CD4-positive, alpha-beta T cell treated with Interleukin-12 subunit alpha and Interleukin-12 subunit beta, for 1 hour (primary cell): ENCODE data around the gene PPP4R1.

ENCODE experiments used
- DNase-seq: peaks from one replicate; pipeline ENCODE4 v3.0.0-alpha.2; 2020

The PPP4R1 gene

DNA sequence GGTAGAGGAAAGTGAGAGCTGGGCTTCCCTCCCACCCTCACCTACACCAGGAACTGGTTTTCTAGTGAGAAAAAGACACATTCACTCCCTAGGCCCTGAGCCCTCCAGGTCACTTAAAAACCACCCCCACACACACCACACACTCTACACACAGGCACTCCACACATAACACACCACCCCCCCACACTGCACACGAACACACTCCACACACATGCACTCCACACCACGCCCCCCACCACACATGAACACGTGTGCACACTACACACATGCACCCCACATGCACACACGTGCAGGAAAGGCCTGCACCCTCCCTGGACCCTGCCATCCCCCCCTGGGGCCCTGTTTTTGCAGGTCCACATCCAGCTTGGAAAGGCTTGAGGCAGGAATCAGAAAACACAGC, 71.4 kb downstream of the PPP4R1 start:
- no peak for DNase-seq

DNA sequence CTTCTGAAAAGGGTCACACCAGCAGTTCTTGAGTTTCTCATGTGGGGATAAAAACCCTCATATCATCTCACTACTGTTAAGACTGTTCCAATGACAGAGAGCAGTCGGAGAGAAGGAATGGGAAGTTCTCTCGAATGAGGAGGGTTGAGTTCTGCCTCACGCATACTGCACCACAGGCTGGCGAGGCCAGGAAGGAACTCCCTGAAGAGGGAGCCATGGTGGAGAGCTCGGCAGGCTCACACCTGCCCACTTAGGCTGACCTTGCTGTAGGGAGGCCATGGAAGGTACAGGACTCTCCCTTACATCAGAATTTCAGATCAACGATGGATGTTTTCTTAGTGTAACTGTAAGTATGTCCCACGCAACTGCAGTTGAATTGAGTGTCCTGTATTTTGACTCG, 74.4 kb downstream of the PPP4R1 start:
- DNase-seq = no peak

DNA sequence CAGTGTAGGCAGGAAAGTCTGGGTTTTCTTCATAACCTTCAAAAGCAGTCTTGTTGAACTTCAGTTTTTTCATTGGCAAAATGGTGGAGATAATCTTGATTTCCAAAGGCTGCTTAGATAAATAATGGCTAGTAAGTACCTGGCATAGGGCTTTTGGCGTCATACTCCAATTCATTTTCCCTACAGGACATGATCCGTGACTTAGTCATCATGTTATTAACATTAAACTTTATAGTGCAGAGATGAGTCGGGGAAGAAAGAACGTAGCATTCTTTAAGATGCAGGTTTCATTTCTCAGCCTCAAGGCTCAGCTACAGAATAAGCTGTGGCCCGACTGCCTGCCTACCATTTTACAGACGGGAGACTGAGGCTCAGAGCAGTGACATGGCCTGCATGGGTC, 75.1 kb downstream of the PPP4R1 start:
- no peak for DNase-seq

DNA sequence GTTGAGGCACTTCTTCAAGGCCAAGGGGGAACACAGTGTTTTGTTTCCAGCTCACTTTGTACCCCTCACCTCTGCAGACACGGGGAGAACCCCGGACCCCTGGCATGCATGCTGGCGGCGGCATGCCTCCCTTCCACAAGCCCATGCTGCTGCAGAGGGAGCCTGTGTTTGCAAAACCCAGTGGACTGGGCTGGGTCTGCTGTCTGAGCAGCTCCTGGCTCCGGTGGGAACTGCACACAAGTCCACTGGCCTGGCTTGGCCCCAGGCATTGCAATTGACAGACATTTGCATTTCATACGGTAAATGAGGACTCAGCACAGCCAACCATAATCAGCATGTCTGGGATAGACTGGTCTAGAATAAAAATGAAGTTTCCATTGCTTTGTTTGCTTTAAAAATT, 76.7 kb downstream of the PPP4R1 start:
- DNase-seq = no peak

DNA sequence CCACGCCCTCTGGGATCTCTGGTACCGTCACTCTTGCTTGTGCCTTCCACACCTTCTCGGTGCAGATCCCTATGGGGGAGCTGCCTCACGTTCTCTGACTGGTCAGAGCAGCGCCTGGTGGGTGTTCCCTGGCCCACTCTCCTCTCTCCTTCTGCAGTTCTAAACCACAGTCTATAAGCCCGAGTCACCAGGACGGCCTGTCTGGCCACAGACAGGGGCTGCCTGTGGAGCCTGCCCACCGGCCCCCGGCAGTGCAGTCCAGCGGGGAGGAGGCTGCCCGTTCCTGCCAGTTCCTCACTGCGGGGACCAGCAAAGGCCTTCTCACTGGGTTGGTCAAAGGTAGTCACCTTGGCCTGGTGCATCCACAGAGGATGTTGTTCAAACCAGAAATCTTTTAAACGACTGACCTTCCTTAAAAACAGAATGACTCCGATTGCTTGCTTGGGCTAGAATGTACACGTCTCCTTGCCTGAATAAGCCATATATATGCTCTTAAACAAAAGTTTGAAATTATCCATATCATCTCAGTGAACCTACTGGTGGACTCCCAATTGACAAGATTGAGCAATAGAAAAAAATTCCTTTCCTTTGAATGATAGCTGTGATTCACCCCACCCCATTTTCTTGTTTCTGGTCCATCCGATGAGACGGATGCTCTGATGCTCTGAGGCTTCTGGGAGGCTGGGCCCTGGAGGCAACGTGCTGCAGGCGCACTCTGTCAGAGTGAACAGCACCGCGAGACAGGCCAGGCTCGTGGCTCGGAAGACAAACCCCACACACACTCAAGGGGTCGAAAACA, 77.8 kb downstream of the PPP4R1 start:
- no peak for DNase-seq

DNA sequence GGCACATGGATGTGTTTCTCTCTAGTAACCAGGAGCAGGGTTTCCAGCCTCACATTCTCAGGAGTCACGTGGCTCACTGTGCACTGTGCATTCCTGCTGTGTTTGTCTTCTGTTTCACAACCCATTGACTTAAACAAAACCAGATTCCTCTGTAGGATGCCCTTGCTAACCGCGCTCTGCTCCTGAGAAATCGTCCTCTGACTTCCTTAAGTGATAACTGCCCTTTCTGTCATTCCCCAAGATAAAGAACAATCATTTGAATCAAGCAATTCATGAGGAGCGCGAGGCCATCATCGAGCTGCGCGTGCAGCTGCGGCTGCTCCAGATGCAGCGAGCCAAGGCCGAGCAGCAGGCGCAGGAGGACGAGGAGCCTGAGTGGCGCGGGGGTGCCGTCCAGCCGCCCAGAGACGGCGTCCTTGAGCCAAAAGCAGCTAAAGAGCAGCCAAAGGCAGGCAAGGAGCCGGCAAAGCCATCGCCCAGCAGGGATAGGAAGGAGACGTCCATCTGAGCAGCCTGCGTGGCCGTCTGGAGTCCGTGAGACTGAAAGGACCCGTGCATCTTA, 78.8 kb downstream of the PPP4R1 start:
- DNase-seq = no peak

DNA sequence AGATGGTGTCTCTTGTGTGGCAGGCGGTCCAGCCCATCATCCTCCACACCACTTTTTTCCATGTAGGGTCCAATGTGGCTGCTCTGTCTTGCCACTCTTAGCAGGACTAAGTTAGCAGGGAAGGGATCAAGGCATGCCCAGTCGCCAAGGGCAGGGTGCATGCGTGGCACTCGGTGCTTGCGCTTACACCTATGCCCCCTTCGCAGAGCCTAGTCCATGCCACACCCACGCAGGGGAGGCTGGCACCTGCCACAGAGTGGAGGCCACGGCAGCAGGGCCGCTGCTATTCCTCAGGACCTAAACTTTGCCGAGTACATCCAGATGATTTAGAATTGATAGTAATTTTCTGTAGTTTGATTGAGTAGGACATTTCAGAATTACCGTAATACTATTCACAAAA, 79.5 kb downstream of the PPP4R1 start:
- DNase-seq = no peak

DNA sequence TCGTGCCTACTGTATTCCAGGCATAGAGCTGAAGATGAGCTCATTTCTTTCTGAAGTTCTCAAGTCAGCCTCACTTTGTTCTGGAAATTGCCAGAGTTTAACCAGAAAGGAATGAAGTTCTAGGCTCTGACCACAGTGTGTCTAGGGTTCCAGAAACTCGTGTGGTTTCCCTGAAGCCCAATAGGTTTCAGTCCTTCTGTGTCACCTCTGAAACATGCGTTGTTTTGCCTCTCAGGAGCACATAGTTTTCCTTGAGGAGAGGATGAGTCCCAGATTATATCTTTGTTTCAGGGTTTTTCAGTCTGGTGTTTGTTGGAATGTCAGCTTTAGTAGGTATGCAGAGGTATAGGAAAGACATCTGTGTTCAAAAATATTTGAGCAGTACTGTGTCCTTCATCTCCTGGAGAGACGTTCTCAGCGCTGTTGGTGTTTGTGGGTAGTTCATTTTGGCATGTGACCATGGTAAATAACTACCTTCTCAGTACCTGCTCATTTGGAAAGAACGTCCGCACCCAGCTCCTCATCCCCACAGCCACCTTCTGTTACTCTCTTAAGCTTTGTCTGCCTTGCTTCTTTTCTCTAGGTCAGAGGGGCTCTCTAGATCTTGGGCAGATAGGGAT, 82.5 kb downstream of the PPP4R1 start:
- no peak for DNase-seq

DNA sequence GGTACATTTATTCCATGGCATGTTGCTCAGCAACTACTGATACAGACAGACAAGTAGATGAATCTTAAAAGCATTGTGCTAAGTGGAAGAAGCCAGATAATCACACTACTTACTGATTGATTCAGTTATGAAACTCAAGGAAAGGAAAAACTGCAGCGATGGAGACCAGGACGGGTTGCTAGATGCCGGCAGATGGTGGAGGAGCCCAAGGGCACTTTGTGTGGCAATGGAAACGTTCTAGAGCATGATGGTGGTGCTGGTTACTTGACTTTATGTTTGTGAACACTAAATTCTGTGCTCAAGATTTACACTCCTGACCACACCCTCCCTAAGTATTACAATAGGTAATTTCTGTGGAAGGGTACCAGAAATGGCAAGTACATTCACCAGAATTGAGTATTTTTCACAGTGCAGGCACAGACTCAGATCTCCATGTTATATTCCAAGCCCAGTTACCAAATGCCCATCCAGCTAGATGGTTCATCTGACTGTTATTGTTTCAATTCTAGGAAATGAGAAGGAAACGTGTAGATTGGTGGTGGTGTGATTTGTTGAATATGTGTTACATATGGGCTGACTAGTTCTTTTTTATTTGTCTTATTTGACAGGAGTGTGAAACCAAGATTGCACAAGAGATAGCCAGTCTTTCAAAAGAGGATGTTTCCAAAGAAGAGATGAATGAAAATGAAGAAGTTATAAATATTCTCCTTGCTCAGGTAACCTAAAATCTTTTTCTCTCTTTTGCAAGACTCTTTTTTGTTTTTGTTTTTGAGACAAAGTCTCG, 83.9 kb downstream of the PPP4R1 start:
- no peak for DNase-seq

DNA sequence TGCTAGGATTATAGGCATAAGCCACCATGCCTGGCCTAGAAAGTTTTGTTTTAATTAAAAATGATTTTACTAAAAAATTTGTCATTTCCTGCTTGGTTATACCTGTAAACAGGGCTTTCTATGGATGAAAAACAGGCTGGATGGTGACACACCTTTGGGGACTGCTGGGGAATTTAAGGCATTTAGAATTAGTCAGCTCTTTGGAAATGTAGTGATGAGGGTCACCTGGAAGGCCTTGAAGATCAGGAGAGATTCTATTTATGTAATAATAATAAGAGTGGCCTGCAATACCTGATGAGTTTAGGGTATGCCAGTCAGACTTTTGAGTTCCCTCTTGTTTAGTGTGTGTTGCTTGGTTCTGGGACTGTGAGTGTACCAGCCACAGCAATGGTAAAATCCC, 87.9 kb downstream of the PPP4R1 start:
- DNase-seq = no peak

DNA sequence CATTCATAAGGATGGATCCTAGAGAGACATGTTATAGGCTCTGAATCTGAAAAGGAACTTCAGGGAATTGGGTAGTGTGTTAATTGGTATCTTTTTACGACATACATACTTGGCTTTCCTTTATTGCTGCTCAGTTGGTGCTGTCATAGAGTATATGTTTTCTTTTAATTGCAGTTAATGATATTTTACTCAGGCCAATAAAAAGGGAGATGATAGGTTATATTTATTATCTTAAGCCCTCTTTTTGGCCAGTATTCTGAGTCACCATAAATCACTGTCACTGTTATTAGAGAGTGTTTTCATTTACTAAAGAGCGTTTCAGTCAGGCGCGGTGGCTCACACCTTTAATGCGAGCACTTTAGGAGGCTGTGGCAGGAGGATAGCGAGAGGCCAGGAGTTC, 91.4 kb downstream of the PPP4R1 start:
- DNase-seq = no peak

DNA sequence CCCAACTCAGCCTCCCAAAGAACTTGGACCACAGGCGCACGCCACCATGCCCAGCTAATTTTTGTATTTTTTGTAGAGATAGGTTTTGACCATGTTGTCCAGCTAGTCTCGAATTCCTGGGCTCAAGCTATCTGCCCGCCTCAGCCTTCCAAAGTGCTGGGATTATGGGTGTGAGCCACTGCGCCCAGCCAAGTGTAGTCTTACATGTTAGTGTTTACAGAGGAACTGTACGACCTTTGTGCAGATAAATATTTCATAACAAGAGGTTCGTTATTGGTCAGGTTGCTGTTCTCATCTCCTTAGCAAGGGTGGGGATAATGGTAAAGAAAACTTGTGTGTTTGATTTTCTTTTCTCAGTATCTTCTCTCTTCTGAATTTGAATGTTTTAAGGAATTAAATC, 92.6 kb downstream of the PPP4R1 start:
- no peak for DNase-seq

DNA sequence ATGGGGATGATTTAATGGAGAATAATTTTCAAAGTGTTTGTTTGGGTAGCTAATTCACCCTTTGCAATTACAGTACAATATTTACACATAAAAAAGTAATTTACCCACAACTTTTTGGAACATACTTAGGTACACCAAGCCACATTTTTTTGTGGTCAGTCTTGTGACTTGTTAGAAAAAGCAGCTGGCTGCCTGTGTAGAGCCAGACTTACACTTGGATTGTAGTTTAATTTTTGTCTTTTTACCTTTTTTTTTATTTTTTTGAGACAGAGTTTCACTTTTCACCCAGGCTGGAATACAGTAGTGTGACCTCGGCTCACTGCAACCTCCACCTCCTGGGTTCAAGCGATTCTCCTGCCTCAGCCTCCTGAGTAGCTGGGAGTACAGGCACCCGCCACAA, 93.7 kb downstream of the PPP4R1 start:
- DNase-seq = no peak

DNA sequence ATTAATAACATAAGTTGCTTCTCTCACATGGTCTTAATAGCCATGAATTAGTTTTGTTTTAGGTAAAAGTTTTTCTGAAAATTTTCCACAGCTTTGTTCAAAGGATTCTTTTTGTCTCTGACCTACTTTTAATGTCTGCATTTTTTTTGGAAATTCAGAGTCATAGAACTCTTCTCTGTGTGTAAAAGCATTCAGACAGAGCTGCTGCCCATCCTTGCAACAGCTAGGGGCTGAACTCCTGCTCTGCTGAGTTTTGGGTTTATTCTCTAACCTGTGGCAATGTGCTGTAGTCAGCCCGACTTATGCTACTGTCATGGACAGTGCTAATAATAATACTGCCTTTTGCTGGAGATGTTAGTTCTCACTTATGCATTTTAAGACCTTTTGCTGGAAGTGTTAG, 95.0 kb downstream of the PPP4R1 start:
- no peak for DNase-seq

DNA sequence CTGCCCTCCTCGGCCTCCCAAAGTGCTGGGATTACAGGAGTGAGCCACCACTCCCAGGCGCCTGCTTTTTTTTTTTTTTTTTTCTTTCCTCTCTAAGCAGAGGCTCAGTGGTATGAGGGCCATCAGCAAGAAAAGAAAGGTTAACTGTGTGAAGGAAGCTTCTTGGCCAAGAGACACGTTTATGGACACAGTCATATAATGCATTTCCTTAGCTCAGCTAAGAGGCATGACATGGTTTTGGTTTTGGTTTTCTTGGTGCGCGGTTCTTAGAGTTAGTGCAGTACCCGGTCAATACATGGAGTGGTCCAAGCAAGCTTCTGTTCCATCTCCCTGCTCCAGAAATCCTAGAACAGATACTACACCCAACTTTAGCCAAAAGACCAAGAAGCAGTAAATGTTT, 96.5 kb downstream of the PPP4R1 start:
- DNase-seq = no peak

DNA sequence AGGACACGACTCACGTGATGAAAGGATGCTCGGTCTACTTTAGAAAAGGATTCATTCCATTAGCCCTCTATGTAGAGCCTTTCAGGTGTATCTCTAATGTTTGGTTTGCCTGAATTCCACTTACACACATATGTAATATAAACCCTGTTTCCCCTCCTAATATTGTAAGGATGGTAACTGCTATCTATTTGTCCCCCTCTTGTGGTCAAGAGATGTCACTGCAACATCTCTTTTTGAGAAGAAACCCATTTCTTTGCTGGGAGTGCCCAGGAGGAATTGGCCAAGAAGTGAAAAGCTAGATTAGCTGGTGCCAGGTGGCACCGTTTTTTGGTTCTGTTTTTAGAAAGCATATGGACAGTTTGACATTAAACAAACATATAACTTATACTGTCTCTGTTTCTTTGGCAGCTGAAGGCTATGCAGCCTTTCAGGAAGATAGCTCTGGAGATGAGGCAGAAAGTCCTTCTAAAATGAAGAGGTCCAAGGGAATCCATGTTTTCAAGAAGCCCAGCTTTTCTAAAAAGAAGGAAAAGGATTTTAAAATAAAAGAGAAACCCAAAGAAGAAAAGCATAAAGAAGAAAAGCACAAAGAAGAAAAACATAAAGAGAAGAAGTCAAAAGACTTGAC, 97.8 kb downstream of the PPP4R1 start:
- DNase-seq = peak; percentile 51

DNA sequence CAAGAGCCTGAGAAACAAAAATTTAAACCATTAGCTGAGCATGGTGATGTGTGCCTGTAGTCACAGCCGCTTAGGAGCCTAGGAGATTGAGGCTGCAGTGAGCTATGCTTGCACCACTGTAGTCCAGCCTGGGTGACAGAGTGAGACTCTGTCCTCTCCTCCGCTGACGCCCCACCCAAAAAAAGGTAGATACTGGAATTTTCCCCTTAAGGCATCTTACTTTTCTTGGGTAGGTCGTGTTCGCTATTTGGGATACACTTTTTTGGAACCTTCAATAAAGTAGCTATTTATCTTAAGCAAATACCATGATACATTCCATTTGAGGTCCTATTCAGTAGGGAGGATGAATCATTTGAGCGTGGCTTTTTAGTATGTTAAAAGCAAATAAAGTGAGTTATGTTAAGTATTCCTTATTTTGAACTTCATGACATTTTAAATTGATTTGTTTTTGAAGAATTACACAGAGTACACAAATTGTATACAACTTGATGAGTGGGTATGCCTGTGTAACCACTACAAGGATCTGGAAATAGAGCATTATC, 100.3 kb downstream of the PPP4R1 start:
- DNase-seq = no peak

DNA sequence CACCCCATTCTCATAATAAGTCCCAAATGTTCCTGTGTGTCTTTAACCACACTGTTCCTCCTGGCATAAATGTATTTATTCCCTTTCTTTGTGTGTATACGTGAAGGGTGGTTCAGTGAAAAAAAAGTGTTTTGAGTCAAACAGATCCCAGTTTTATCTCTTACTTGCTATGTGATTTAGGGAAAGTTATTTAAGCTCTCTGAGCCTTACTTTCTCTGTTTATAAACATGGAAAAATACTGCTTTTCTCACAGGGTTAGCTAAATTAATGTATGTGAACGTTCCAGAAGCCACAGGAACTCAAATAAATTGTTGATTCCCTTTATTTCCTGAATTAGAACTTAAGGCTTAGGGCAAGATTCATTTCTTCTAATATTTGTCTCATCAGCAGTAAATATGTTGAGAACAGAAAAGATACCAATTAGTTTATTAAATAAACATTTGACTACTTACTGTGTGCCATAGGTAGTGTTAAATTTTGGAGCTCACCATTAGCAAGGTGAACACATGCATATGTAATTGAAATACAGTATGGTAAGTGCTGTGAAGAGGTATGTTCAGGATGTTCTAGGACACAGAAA, 105.8 kb downstream of the PPP4R1 start:
- DNase-seq = no peak

DNA sequence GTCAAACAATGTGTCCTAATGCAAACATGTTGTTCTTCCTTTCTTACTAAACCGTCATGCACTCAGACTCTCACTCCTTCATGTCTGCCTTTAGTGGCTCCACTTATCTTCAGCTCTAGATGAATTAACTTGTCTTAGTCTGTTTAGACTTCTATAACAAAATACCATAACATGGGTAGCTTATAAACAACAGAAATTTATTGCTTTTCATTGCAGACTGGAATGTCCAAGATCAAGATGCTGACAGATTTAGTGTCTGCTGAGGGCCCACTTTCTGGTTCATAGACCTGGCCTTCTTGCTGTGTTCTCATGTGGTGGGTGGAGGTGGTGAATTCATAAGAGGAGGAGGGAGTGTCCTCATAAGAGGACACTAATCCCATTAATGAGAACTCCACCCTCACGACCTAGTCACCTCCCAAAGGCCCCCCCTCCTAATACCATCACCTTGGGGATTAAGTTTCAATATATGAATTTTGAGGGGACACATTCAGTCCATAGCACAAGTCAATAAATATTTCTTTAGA, 106.7 kb downstream of the PPP4R1 start:
- no peak for DNase-seq

DNA sequence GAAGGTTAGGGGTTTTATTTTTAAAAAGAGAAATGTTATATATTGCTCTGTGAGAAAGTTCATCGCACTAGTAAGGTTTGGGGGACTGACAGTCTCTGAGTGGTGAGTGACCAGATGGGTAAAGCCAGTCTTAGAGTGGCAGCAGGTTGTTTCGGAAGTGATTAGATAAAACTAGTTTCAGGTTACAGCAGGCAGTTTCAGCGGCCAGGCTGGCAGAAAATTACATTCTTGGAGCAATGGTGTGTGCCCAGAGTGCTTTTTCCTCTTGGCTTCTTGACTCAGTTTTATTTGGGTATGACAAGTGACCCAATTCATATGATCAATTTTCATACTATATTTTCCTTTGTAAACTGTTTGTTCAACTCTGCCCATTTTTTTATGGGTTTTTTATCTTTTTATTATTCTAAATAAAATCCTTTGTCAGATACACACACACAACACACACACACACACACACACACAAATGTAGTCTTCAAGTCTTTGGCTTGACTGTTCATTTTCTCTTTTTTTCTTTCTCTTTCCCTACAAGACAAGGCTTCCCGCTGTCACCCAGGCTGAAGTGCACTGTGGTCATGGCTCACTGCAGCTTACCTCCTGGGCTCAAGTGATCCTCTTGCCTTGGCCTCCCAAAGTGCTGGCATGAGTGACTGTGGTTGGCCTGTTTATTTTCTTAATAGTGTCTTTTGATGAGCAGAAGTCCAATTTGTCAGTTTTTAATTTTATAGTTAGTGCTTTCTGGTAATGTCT, 108.1 kb downstream of the PPP4R1 start:
- DNase-seq = no peak
